Natural killer cell (primary cell): ENCODE data around the gene PTPRN2. TPM values are rescaled to one million over a fixed set of nuclear protein-coding genes. Genes with fewer than 3 reads are reported as not detected.

Experiments
- ATAC-seq, 3 donors: fragments of 150-1000 bp in 2 of 3; fragments of 200-7000 bp in 1 of 3; cut with Tn5 transposase; 1 replicate in 1 of 3; 2 replicates in 2 of 3; pipeline ENCODE4 v1.10.0; 2021; ENCODE audit warnings: mild to moderate bottlenecking in 2 of 3, moderate library complexity in 2 of 3
- DNase-seq, 2 donors: peaks; one replicate each; pipeline versions ENCODE4 v3.0.0 to v3.0.0-alpha.2; 2013 to 2021; ENCODE audit warnings: mixed read lengths in 1 of 2
- H3K27ac ChIP-seq: one replicate; pipeline ENCODE4 v1.5.1; 2013; ENCODE audit warnings: mild to moderate bottlenecking, low read length
- H3K27me3 ChIP-seq: one replicate; pipeline ENCODE4 v1.6.1; 2013; ENCODE audit warnings: low read length; ENCODE audit not compliant: control insufficient read depth, insufficient read depth
- H3K36me3 ChIP-seq: one replicate; pipeline ENCODE4 v1.6.1; 2013; ENCODE audit warnings: low read length; ENCODE audit not compliant: control insufficient read depth, insufficient read depth
- H3K4me1 ChIP-seq: one replicate; pipeline ENCODE4 v1.6.1; 2013; ENCODE audit warnings: low read length; ENCODE audit not compliant: control insufficient read depth, insufficient read depth
- H3K4me3 ChIP-seq: one replicate; pipeline ENCODE4 v1.5.1; 2013; ENCODE audit warnings: low read length
- H3K9me3 ChIP-seq: one replicate; pipeline ENCODE4 v1.6.1; 2013; ENCODE audit warnings: low read length; ENCODE audit not compliant: control insufficient read depth, insufficient read depth
- H3K27ac Mint-ChIP-seq, 2 donors: one replicate each; pipeline ENCODE4 v1.8.0; 2022; ENCODE audit warnings: mild to moderate bottlenecking in 2 of 2, mixed read lengths in 2 of 2, moderate library complexity in 1 of 2
- H3K27me3 Mint-ChIP-seq, 2 donors: one replicate each; pipeline ENCODE4 v1.8.0; 2022; ENCODE audit warnings: low read depth in 2 of 2, mixed read lengths in 2 of 2
- H3K36me3 Mint-ChIP-seq: one replicate; pipeline ENCODE4 v1.8.0; 2022; ENCODE audit warnings: mixed read lengths
- H3K4me1 Mint-ChIP-seq, 2 donors: one replicate each; pipeline ENCODE4 v1.8.0; 2022; ENCODE audit warnings: mixed read lengths in 2 of 2
- H3K4me3 Mint-ChIP-seq: one replicate; pipeline ENCODE4 v1.8.0; 2022; ENCODE audit warnings: mild to moderate bottlenecking, moderate library complexity, mixed read lengths
- H3K9me3 Mint-ChIP-seq, 2 donors: one replicate each; pipeline ENCODE4 v1.8.0; 2022; ENCODE audit warnings: mixed read lengths in 2 of 2
- CTCF ChIP-seq: fragments of 200-600 bp; IDR thresholded peaks from one replicate; pipeline ENCODE4 v1.8.0; 2022; ENCODE audit warnings: antibody characterized with exemption
- WGBS: methylation state at CpG from one replicate; pipeline ENCODE4 v1.1.7; 2013; ENCODE audit warnings: missing lambda C conversion rate; ENCODE audit not compliant: insufficient coverage; 5-methylcytosine and 5-hydroxymethylcytosine counted together
- intact Hi-C: fragments of 100-400 bp; cut with micrococcal nuclease; formaldehyde crosslinking; loops from one replicate; pipeline ENCODE4 v1.14.2; 2022
- total RNA-seq, 4 donors: library from RNA; stranded (reverse); fragments of 120-200 nt in 1 of 4; gene quantifications; one replicate each; pipeline versions ENCODE4 v1.2.3 to v1.2.4, GENCODE V29; 2013 to 2022

The PTPRN2 gene
- total RNA-seq, 3 donors from 2014 or later (not counting 1 experiment from before 2014, with no cell fraction given), result 1.3 to 2.5 (median 1.9) TPM

- intact Hi-C loops, result no loop called here
Observed at GRCh38 chr7:157925383-157925875, 662.2 kb downstream of the PTPRN2 start.

GRCh38 chr7:157923903-157924630, 663.6 kb downstream of the PTPRN2 start:
- intact Hi-C loops, result no loop called here
- Mint-ChIP-seq H3K4me1 (peaks cover 12 to 13% of the 10 kb centered on the region in 2 donors), H3K9me3 (no peaks in the 10 kb centered on the region), H3K4me3 (no peak overlapping the region), H3K27ac (no peak overlapping the region), H3K27me3 (no peaks in the 10 kb centered on the region), H3K36me3 (no peaks in the 10 kb centered on the region)
- DNase-seq (no peak), ATAC-seq (no peak)
- Histone ChIP-seq H3K9me3 (peaks cover 3% of the 10 kb centered on the region), H3K4me1 (peaks cover 10% of the 10 kb centered on the region), H3K36me3 (no peaks in the 10 kb centered on the region), H3K4me3 (no peak overlapping the region), H3K27ac (no peak overlapping the region), H3K27me3 (no peaks in the 10 kb centered on the region)
- 89% methylated on average over 16 of the region's 16 CpGs for WGBS
- no peak for TF ChIP-seq CTCF

More at GRCh38 chr7:157925383-157925875, 662.2 kb downstream of the PTPRN2 start:
- ATAC-seq, result no peak
- 91% methylated on average over 17 of the region's 17 CpGs for WGBS
- peaks cover 12 to 13% of the 10 kb centered on the region in 2 donors for H3K4me1 Mint-ChIP-seq
- H3K27ac ChIP-seq, result no peak overlapping the region
- H3K27me3 Mint-ChIP-seq, result peaks cover 0 to 3% of the 10 kb centered on the region in 2 donors
- H3K4me1 ChIP-seq, result peaks cover 10% of the 10 kb centered on the region
- H3K9me3 ChIP-seq, result peaks cover 3% of the 10 kb centered on the region
- no peaks in the 10 kb centered on the region for H3K9me3 Mint-ChIP-seq
- no peak overlapping the region for H3K4me3 Mint-ChIP-seq
- no peaks in the 10 kb centered on the region for H3K36me3 Mint-ChIP-seq
- no peak overlapping the region for H3K4me3 ChIP-seq
- no peaks in the 10 kb centered on the region for H3K36me3 ChIP-seq
- H3K27ac Mint-ChIP-seq, result no peak overlapping the region
- no peaks in the 10 kb centered on the region for H3K27me3 ChIP-seq
- DNase-seq, result no peak
- no peak for TF ChIP-seq CTCF

GRCh38 chr7:157922576-157922975, 665.0 kb downstream of the PTPRN2 start:
- Mint-ChIP-seq H3K9me3 (no peaks in the 10 kb centered on the region), H3K4me1 (peaks cover 12 to 13% of the 10 kb centered on the region in 2 donors), H3K36me3 (no peaks in the 10 kb centered on the region), H3K27ac (no peak overlapping the region), H3K27me3 (peaks cover 0 to 4% of the 10 kb centered on the region in 2 donors), H3K4me3 (no peak overlapping the region)
- ATAC-seq (no peak), DNase-seq (no peak)
- H3K36me3 ChIP-seq, result no peaks in the 10 kb centered on the region
- peaks cover 3% of the 10 kb centered on the region for H3K9me3 ChIP-seq
- TF ChIP-seq CTCF, result no peak
- WGBS, result 88% methylated on average over 8 of the region's 8 CpGs
- H3K27me3 ChIP-seq, result no peaks in the 10 kb centered on the region
- intact Hi-C loops, result no loop called here
- no peak overlapping the region for H3K4me3 ChIP-seq
- no peak overlapping the region for H3K27ac ChIP-seq
- H3K4me1 ChIP-seq, result peaks cover 10% of the 10 kb centered on the region
